MV-4-11 (cell line): ENCODE results near the gene TRPV3.
"Not testable (repeated sequence)": the region's sequence is repeated elsewhere in the genome, so short reads cannot be mapped to it uniquely, and the experiment has no call there.

Source experiments
- DNase-seq: peaks from one replicate; lab custom pipeline; 2025; lab: John Stamatoyannopoulos, UW

Gene TRPV3

DNA sequence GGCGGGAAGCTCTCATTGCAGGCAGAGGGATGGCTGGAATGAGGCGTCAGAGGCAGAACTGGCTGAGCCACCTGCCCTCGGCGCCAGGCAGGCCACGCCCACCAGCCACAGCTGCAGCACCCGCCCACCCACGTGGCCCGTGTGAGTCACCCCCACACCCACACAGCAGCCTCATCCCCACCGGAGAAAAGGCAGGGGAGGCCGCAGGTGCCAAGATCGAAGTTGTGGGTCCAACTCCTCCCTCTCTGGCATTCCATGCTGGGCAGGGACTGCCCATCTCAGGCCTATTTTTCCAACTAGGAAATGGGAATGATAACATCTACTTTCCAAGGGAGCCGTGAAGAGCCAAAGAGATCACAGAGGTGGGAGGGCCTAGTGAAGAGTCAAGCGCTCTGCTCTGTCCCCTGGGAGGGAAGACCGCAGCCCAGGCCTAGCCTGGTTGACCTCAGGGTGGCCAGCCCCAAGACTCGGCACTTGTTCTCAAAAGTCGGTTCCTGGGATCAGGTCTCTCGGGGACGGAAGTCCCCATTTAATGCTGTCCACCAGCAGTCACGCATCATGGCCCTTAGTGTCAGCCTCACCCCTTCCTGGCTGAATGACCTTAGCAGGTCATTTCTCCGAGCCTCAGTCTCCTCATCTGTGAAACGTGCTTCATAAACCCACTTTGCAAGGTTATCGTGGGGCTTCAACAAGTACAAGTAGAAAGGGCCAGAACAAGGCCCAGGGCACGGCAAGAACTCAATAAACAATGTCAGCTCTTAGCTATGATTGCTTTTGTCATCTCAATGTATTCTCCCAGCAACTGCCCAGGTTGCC is at the start of gene TRPV3:
TSS of gene TRPV3 (minus strand) at position 45 of the 816 bp plus-strand sequence. CDS start 2,962 bp downstream, outside the sequence.
- peak; percentile 37 for DNase-seq

DNA sequence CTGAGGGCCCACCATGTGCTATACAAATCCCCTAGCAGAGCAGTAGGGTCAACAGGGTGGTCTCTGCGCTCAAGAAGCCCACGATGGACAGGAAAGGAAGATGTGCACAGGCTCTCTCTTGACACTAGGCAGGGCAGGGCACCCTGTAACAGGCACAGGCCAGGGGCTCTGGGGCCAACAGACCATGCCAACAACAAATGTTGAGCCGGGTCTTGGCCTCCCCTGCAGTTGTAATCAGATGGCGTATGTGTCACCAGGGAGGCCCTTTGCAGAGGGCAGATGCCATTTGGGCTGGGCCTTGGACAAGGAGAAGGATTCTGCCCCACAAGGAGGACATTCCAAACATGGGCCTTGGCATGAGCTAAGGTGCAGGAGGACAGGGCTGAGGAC is 46.3 kb upstream of the TRPV3 start:
- no peak for DNase-seq

DNA sequence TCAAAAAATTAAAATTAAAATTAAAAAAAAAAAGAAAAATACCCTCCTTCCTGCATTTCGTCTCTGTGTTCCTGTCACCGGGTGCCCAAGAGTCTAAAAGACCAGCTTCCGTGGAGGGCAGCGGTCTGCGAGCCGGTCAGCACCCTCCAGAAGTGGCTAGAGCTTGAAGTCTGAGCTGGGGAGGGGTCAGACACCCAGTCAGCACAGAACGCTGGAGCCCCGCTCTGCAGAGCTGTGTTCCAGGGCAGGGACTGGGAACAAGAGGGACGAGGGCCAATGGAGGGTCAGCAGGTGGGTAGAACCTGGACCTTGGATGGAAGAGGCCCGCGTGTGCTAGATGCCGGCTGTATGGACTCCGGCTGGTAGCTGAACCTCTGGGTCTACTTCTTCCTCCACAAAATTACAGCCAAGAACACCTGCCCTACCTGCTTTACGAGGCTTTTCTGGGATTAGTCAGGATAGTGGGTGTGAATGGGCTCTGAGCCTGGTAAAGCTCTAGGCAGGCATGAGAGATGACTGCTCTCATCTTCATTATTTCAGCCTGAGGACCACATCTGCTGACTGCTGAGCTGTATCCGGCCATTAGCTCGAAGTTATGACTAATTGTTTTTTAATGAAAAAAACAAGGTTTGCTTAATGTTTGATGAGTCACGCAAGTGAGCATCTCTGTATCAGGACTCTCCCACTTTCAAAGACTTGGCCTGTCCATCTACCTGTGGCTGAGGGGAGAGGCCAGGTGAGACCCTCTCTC is 45.7 kb upstream of the TRPV3 start:
- no peak for DNase-seq

DNA sequence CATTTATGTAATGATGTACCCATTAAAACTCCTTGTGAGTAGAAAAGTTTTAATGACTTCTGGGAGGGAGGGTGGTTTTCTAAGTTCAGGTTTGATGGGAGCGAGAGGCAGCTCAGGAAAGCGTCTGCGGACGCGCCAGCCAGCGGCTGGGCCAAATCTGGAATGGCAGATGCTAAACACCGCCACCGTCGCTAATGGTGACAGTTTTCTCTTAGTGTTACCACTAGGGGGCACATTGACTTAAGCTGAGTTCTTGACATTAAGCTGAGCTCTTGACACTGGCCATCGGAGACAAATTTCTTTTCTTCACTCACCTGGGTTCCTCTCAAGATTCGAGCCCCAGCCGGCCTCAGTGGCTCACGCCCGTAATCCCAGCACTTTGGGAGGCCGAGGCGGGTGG is 44.9 kb upstream of the TRPV3 start:
- peak; percentile 26 for DNase-seq

DNA sequence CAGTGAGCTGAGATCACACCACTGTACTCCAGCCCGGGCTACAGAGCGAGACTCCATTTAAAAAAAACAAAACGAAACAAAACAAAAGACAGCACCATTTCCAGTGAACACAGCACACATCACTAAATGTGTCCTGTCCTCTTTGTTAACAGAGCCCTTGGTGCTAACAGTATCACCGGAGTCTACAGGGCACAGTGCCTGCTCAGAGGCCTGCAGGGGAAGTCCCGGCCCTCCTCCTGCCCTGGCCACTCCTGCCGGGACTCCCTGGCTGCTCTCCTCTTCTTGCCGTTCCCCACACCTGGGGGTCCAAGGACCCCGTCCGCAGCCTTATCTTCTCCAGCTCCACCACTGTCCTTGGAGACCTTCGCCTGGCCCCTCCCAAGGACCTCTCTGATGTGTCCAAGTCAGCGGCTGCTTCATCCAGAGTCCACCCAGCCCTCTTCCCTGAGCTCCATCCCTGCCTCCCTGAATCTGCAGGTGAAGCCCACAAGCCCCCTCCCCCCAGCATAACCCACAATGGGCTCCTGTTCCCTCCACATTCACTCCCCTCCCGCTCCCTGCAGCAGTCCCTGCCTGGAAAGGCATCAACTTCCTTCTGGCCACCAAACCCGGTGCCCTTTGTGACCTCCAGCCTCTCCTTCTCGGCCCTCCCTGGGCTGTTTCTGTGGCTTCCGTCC is 43.1 kb upstream of the TRPV3 start:
- DNase-seq: no peak

DNA sequence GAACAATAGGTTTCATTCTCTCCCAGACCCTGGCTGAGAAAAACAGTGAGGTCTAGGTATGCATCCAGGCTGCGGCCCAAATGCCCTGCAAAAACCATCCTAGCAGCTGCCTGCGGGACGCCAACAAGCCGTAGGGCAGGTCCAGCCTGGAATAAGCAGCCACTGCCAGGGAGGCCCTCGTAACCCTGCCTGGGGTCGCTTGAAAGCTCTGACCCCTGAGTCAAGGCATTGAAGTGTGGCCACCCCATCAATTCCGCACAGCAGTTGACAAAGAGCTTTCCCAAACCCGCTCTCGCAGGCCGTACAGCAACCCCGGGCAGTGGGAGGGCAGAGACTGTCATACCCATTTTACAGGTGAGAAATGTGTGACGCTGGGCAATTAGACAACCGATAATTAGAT is 40.5 kb upstream of the TRPV3 start:
- no peak for DNase-seq

DNA sequence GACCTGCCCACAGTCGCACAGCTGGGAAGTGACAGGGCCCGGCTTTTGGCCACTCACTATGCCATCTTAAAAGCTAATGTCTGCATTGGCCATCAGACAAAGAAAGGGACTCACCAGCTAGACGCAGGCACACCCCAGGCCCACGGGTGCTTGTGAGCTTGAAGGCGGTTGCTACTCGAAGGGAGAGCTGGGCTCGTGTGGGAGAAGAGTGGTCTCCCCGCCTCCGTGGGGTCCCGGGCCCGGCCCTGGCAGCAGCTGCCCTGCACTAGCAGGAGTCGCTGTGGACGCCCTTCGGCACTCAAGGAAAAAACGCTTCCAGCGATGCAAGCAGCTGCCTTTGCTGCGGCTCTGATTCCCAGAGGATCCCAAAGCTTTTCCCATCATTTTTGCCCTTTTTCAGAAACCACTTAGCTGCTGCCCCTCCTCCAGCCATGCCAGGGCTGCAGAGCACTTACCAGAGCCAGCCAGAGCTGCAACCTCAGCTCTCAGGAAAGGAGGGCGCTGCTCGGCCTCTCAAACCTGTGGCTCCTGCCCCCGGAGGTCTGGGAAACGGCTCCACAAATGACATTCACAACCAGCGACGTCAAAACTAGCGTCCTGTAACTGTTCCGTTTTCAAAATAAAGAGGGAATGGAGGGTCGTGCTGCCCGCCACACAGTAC is 39.3 kb upstream of the TRPV3 start:
- no peak for DNase-seq

DNA sequence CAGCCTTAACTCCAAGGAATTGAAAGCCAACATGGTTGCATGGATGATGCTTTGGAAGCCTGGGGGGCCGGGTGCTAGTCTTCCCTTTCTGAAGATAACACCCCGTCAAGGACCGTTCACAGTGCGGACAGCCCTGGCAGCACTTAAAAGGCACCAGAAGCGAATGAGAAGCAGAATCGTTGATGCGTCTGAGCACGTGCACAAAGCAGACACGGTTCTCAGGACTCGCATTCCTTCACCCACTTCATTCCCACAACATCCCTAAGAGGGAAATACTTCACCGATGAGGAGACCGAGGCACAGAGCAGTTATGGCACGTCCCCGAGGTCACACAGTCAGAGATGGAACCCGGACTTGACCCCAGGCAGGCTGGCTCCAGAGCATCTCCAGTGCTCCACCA is 37.4 kb upstream of the TRPV3 start:
- no peak for DNase-seq

DNA sequence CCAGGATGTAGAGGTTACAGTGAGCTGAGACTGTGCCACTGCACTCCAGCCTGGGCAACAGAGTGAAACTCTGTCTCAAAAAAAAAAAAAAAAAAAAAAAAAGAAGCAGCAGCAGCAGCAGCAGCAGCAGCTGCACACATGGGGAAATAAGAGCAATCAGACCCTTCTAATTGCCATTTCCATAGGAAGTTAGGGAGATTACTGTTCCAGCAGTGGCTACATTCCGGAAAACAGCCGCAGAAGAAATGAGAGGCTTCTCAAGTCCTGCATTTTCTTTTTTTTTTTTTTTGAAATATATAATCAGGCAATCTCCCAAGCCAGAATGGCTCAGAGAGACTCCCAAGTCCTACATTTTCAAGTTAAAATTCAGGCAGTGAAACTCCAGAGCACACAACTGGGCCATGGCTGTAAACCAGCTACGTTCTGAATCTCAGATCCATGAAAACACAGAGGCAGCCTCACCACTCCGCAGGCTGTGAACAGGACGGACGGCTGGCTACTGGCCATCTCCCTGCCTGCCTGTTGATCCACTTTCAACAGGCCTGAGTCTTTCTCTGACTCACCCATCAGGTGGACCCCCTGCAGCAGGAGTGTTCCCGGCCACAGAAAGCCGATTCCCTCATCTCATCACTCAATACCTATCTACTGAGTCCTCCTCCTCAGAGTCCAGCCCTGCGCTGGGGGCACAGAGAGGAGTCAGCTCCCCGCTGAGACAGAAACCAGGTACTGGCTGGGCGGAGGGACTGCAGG is 36.6 kb upstream of the TRPV3 start:
- DNase-seq: no peak

DNA sequence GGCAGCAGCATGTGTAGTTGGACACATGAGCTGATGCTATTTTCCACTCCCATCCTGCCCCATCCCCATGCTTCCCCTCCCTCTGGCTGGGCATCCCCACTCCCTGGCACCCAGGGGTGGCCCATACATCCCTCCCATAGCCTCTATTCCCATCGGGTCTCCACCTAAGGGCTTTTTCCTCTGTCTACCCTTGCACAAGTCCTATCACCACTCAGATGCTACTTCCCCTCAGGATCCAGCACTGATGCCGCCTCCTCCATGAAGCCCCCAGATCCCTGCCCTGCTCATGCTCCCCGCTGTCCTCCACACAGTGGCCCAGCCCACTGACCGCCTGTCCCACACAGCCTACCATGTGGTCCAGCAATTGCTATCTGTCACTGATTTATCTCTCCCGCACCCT is 35.8 kb upstream of the TRPV3 start:
- DNase-seq: no peak

DNA sequence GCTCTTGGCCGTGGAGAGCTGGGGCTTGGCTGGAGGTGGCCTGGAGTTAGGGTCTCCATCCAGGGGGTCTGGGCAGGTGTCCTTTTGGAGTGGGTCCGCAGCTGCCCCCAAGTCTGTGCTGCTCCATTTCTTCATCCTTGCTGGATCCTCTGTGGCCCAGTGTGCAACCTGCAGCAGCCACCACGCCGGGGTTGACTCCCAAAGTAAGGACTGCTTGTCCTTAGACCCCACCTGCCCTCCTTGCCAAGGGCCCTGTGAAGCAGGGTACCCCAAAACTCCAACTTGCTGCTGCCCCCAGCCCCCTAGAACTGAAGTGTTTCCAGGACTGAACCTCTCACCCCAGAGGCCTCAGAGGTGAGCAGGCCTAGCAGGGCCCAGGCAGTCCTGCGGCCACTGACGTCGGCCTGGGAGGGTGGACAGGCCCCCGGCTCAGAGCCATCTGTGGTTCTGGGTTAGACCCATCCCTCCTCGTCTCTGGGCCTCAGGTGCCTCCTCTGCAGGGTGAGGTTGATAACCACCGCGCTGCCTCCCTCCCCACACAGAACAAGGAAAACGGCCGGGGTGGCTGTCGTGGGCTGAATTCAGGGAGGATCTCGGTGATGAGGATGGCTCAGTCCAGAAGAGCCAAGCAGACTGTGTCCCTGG is 34.7 kb upstream of the TRPV3 start:
- DNase-seq: no peak

DNA sequence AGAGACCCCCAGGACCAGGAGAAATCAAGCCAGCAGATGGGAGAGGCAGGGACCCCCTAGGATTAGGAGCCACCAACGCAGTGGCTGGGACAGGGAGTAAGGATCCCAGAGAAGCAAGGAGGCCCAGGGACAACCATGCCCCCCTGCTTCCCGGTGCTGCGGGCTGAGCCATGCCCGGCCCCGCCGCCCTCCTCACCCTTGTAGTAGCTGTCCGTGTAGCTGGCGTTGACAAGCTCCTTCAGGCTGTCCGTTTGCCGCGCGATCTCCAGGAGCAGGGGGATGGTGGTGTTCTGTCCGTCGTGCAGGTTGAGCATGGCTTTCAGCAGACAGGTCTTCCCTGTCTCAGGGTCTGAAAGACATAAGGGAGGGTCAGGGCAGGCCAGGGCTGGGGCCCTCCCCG is 33.2 kb upstream of the TRPV3 start:
- no peak for DNase-seq

DNA sequence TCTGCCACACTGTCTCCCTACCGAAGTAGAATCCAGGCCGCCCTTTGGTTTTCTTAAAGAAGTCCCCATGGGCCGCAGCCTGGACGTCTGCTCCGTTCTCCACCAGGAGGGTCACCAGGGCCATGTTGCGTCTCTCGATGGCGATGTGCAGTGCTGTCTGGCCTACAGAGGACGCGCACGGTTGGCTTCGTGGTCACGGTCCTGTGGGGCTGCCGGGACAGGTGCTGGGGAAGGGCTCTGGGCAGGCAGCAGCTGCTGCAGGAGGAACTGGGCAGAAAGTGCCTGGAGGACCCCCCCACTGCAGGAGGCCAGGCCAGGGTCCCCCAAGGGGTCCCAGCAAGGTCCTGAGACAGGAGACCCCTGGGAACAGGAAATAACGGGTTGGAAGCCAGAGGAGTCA is 32.6 kb upstream of the TRPV3 start:
- no peak for DNase-seq

DNA sequence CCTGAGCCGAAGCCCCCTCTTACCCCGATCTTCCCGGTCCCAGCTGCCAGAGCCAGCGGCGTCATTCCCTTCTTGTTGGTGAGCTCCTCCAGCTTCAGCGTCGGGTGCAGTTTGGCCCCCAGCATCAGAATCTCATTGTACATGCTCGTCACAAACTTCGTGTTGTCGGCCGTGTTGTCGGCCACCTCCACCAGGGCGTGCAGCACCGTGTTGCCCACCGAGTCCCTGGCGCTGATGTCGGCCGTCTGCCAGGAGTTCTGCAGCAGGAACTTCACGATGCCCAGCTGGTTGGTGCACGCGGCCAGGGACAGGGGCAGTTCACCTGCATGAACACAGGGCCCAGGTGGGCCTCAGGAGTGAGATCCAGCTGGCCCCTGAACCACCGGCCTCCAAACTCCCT is 32.2 kb upstream of the TRPV3 start:
- DNase-seq: no peak

DNA sequence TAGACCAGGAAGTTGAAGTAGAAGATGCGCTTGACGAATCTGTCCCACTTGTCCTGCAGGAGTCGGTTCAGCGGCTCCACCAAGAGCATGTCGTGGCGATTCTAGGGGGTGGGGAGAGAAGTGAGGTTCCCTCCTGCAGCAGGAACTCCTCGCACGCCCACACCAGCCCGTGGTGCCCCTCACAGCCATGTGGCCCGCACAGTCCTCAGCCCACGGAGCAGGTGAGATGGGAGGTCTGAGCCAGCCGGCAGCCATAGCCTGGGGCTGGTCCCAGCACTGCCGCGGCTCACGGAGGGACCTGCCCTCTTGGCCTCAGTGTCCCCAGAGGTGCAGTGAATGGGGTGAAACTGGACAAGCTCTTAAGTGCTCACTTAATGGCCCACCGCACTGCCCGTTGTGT is 28.2 kb upstream of the TRPV3 start:
- DNase-seq: no peak

DNA sequence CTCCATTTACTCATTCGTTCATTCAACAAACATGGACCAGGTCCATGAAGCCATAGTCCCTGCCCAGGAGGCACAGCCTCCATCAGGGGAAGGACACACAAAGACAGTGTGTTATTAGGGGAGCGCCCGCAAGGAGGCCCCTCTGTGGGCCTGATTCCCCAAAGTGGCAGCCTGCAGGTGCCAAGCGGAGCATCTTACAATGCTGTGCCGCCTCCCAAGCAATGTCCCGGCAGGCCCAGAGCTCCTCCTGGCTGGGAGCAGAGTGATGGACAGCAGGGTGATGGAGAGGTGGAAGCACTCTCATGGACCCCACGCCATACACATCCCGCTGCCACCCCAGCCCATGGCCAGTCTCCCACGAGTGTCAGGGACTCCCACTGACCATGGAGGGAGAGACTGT is 25.8 kb upstream of the TRPV3 start:
- no peak for DNase-seq

DNA sequence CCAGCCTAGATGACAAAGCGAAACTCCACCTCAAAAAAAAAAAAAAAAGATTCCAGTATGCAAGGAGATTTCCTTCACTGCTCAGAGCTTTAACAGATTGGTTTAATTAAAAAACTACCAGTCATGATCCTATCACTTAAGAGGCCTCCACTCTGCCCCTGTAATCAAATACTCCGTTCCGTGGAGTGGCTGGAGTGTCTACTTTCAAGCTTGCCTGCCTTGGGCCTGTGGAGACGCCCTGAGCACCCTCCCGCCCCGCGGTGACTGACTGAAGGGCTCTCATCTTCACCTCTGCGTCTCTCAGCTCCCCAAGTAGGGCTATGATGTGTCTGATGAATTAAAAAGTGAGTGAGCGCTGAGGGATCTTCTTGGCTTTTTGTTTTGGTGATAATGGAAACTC is 25.3 kb upstream of the TRPV3 start:
- no peak for DNase-seq

DNA sequence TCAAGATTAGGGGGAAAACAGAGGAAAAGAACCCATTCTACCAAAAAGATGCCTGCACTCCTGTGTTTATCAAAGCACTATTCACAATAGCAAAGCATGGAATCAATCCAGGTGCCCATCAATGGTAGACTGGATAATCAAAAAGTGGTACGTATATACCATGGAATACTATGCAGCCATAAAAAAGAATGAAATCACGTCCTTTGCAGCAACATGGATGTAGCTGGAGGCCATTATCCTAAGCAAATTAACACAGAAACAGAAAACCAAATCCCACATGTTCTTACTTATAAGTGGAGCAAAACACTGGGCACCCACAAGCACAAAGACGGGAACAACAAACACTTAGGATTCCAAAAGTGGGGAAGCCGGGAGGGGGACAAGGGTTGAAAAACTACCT is 21.1 kb upstream of the TRPV3 start:
- DNase-seq: not testable (repeated sequence)

DNA sequence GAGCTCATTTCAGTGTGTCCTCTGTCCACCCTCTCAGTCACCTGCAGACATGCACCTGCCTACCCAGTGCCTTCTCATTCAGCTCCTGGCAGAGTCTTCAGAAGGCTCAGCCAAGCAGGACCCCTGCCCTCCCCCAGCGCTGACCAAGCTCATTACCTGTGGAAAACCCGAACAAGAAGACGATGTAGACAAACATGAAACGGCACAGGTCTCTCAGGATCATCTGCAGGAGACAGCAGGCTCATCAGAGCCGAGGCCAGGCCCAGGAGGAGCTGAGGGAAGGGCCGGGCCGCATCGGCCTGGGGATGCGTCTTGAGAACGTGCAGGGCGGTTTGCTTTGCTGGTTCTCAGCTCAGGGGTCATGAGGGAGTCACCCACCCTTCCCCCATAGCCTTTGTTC is 19.4 kb upstream of the TRPV3 start:
- DNase-seq: no peak

DNA sequence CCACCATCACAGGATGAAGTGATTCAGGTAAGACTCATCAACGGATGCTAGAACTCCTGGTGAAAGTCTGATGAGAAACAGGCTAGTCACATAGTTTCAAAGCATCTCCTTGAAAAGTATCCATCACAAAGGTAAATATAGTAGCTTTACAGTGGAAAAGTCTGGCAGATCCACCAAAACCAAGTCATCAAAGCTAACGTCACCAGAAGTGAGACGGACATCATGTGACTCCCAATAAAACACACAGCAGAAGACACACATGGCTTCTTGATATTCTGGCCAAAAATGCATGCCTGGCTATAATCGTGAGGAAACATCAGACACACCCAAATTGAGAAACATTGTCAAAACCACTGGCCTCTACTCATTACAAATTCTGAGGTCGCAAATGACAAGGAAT is 17.9 kb upstream of the TRPV3 start:
- peak; percentile 81 for DNase-seq

DNA sequence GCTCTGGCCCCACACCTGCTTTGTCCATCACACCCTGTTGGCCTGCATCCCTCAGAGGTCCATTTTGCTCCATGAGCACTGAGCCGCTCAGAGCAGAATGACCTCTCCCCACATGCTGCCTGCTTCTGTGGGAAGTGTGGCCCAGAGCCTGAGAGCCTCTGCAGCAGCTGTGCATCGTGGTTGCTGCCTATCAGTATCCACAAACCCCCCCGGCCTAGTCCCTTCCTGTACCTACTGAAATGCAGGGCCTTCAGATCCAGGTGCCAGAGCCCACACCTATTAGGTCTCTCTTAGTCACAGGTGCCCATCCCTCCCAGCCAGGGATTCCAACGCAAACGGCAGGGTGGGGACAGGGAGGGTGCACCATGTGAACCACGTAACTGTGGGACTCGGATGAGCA is 16.6 kb upstream of the TRPV3 start:
- no peak for DNase-seq
